GM18861 (cell line): Measurements from ENCODE around the gene B3GALT6.

ENCODE experiments used
- ATAC-seq: cut with Tn5 transposase; IDR thresholded peaks from one replicate; pipeline ENCODE4 v1.9.1; 2021; ENCODE audit not compliant: unreplicated experiment

B3GALT6 gene

GRCh38 chr1:1230656-1231399 lies 1.2 kb upstream of the B3GALT6 start:
- ATAC-seq = no peak

GRCh38 chr1:1231400-1232207 lies 433 bp upstream of the B3GALT6 start, which contains the start of gene SDF4:
TSS of gene SDF4 (minus strand) at chr1:1232001. CDS start at chr1:1228772, 3,229 bp downstream.
- peak; percentile 85 for ATAC-seq

GRCh38 chr1:1232796-1233566 lies 944 bp downstream of the B3GALT6 start:
- no peak for ATAC-seq

- ATAC-seq = no peak
Observed at GRCh38 chr1:1233567-1233892, 1.5 kb downstream of the B3GALT6 start.

- no peak for ATAC-seq
Observed at GRCh38 chr1:1234180-1234808, 2.3 kb downstream of the B3GALT6 start.

- no peak for ATAC-seq
Observed at GRCh38 chr1:1235016-1235744, 3.1 kb downstream of the B3GALT6 start.

GRCh38 chr1:1236176-1236763 lies 4.2 kb downstream of the B3GALT6 start:
- no peak for ATAC-seq

GRCh38 chr1:1236945-1237873 lies 5.2 kb downstream of the B3GALT6 start:
- ATAC-seq = no peak

GRCh38 chr1:1237874-1238701 lies 6.1 kb downstream of the B3GALT6 start:
- no peak for ATAC-seq

GRCh38 chr1:1238702-1239178 lies 6.7 kb downstream of the B3GALT6 start:
- no peak for ATAC-seq

GRCh38 chr1:1239227-1239613 lies 7.2 kb downstream of the B3GALT6 start:
- no peak for ATAC-seq

GRCh38 chr1:1239614-1240347 lies 7.7 kb downstream of the B3GALT6 start:
- ATAC-seq = no peak

GRCh38 chr1:1240348-1240732 lies 8.3 kb downstream of the B3GALT6 start:
- no peak for ATAC-seq

- ATAC-seq = no peak
Observed at GRCh38 chr1:1240822-1241587, 9.0 kb downstream of the B3GALT6 start.

- ATAC-seq = no peak
Observed at GRCh38 chr1:1241588-1242219, 9.7 kb downstream of the B3GALT6 start.
